CD4-positive, CD25-positive, alpha-beta regulatory T cell (primary cell): ENCODE data around the gene CAPN13. TPM values are rescaled to one million over a fixed set of nuclear protein-coding genes. Genes with fewer than 3 reads are reported as not detected.

Experiments
- ATAC-seq, 2 donors: fragments of 150-1000 bp; cut with Tn5 transposase; one replicate each; pipeline ENCODE4 v1.10.0; 2021; ENCODE audit warnings: low read depth in 2 of 2, moderate number of reproducible peaks in 2 of 2, moderate library complexity in 1 of 2
- DNase-seq, 3 donors: peaks; one replicate each; pipeline versions ENCODE4 v3.0.0 to v3.0.0-alpha.2; 2012 to 2022; ENCODE audit warnings: mixed read lengths in 1 of 3
- H3K27ac ChIP-seq: one replicate; pipeline ENCODE4 v1.7.0; 2013; ENCODE audit warnings: mild to moderate bottlenecking, low read length; ENCODE audit not compliant: insufficient read depth, poor library complexity, severe bottlenecking
- H3K27me3 ChIP-seq: one replicate; pipeline ENCODE4 v1.7.0; 2013; ENCODE audit warnings: low read length; ENCODE audit not compliant: control insufficient read depth, insufficient read depth
- H3K36me3 ChIP-seq: one replicate; pipeline ENCODE4 v1.7.0; 2013; ENCODE audit warnings: mild to moderate bottlenecking, low read length, moderate library complexity; ENCODE audit not compliant: control insufficient read depth, insufficient read depth
- H3K4me1 ChIP-seq: 2 replicates; pipeline ENCODE4 v1.7.0; 2013; ENCODE audit warnings: mild to moderate bottlenecking, low read length; ENCODE audit not compliant: insufficient read depth, control insufficient read depth, poor library complexity, severe bottlenecking
- H3K4me3 ChIP-seq: one replicate; pipeline ENCODE4 v1.7.0; 2013; ENCODE audit warnings: low read depth, mild to moderate bottlenecking, low read length, moderate library complexity
- H3K9me3 ChIP-seq, 2 experiments: 1 replicate in 1 of 2; 2 replicates in 1 of 2; pipeline ENCODE4 v1.7.0; 2013; ENCODE audit warnings: low read length in 2 of 2, mild to moderate bottlenecking in 1 of 2, moderate library complexity in 1 of 2; ENCODE audit not compliant: control insufficient read depth in 2 of 2
- H3K27ac Mint-ChIP-seq, 3 donors: one replicate each; pipeline ENCODE4 v1.8.0; 2020 to 2022; ENCODE audit warnings: mild to moderate bottlenecking in 3 of 3, mixed read lengths in 3 of 3, moderate library complexity in 2 of 3
- H3K27me3 Mint-ChIP-seq: one replicate; pipeline ENCODE4 v1.8.0; 2022; ENCODE audit warnings: mild to moderate bottlenecking, mixed read lengths
- H3K36me3 Mint-ChIP-seq: one replicate; pipeline ENCODE4 v1.8.0; 2020; ENCODE audit warnings: mixed read lengths
- H3K4me1 Mint-ChIP-seq, 4 donors: one replicate each; pipeline ENCODE4 v1.8.0; 2020 to 2022; ENCODE audit warnings: mixed read lengths in 4 of 4, mild to moderate bottlenecking in 1 of 4
- H3K4me3 Mint-ChIP-seq, 4 donors: one replicate each; pipeline ENCODE4 v1.8.0; 2020 to 2022; ENCODE audit warnings: mild to moderate bottlenecking in 4 of 4, mixed read lengths in 4 of 4, moderate library complexity in 3 of 4
- H3K9me3 Mint-ChIP-seq, 7 donors: one replicate each; pipeline ENCODE4 v1.8.0; 2020 to 2022; ENCODE audit warnings: mixed read lengths in 7 of 7, mild to moderate bottlenecking in 3 of 7, moderate library complexity in 2 of 7
- polyA plus RNA-seq, 4 donors: library from polyadenylated mRNA; unstranded; fragments of 300-500 nt; fragmentation: Illumina TruSeq; gene quantifications; one replicate each; pipeline ENCODE4 v1.2.3, GENCODE V29; 2021
- total RNA-seq: library from RNA; stranded (reverse); gene quantifications from one replicate; pipeline ENCODE4 v1.2.3, GENCODE V29; 2022

The CAPN13 gene
- total and polyA plus RNA-seq, 5 donors from 2014 or later = not detected

DNA sequence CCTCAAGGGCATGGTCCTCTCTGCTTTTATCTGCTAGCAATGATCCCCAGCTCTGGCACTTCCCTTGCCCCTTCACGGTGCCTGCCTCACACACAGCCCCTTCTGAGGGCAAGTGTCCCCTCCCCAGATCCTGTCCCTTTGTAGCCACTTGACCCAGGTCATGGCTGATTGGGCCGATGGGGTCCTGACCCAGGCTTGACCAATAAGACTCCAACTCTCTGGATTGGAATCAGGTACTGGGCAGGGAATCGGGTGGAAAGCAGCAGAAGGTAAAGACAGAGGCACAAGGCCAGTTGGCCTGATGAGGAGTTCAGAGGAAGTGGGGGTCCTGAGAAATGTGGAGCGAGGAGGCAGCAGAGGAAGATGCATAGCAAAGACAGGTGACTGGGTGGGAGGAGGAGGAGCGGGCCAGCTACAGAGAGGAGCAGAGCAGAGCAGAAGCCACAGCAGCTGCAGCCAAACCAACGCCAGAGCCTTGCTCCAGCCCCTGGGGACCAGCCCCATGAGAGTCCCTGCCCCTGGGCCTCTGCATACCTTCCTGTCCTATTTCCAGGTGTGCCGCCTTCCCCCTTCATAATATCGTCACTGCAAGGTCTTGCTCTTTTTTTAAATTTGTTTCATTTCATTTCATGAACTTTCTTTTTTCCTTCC lies 39.1 kb downstream of the CAPN13 start:
- no peaks in the 10 kb centered on the region for H3K36me3 Mint-ChIP-seq
- H3K4me1 Mint-ChIP-seq = no peaks in the 10 kb centered on the region
- peak overlapping the region in 1 of 3 donors; percentile 55 for H3K27ac Mint-ChIP-seq
- Histone ChIP-seq H3K27me3 (no peaks in the 10 kb centered on the region), H3K9me3 (no peaks in the 10 kb centered on the region), H3K27ac (no peak overlapping the region), H3K4me3 (no peak overlapping the region), H3K4me1 (no peaks in the 10 kb centered on the region), H3K36me3 (no peaks in the 10 kb centered on the region)
- H3K4me3 Mint-ChIP-seq = no peak overlapping the region
- H3K9me3 Mint-ChIP-seq = no peaks in the 10 kb centered on the region
- H3K27me3 Mint-ChIP-seq = peaks cover 2% of the 10 kb centered on the region
- DNase-seq = no peak
- ATAC-seq = no peak

DNA sequence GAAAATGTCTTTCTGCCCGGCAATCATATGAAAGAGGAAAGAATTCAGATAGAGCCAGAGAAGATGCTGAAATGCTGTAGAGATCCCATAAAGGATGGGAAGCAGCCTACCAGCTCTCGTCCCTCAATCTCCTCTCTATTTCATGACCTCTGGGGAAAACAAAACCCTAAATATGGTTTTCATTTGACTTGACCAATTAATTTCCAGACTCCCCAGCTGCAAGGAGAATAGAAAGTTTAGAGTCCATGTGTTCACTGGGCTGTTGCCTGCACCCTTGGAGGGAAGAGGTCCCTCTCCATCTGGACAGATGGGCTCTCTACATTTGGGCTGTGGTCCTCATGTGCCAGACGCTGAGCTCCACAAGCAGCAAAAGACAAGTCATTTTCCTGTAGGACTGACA lies 40.6 kb downstream of the CAPN13 start:
- ATAC-seq = no peak
- no peaks in the 10 kb centered on the region for H3K9me3 ChIP-seq
- Mint-ChIP-seq H3K9me3 (no peaks in the 10 kb centered on the region), H3K4me3 (no peak overlapping the region), H3K27ac (no peak overlapping the region), H3K27me3 (peaks cover 2% of the 10 kb centered on the region), H3K4me1 (no peaks in the 10 kb centered on the region), H3K36me3 (no peaks in the 10 kb centered on the region)
- H3K36me3 ChIP-seq = no peaks in the 10 kb centered on the region
- no peaks in the 10 kb centered on the region for H3K27me3 ChIP-seq
- no peaks in the 10 kb centered on the region for H3K4me1 ChIP-seq
- no peak overlapping the region for H3K4me3 ChIP-seq
- DNase-seq = no peak
- no peak overlapping the region for H3K27ac ChIP-seq

DNA sequence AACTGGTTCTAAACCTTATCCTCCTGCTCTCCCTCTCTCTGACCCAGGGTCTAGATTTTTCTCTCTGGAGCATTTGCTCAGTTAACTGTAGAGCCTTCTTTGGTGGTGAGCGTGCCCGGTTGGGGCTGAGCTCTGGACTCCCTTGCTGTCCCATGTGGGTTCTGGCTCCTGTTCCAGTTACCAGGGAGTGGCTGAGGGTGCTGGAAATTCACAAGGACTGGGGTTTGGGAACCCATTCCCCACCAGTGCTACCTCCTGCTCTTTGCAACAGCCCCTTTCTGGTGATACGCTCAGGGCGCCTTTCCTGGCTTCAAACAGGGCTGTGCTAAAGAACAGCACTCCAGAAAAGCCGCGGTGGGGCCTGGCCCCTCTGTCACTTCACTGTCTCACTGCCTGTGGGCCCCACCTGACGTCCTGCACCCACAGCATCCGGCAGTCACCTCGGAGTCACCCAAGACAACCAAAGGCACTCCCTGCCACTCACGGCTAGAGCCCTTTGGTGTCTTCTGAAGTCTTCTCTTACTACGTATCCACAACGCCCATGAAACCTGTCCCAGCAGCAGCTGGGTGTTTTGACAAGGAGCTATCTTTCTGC lies 41.3 kb downstream of the CAPN13 start:
- H3K27me3 Mint-ChIP-seq = peaks cover 5% of the 10 kb centered on the region
- Histone ChIP-seq H3K9me3 (no peaks in the 10 kb centered on the region), H3K4me1 (no peaks in the 10 kb centered on the region), H3K27me3 (no peaks in the 10 kb centered on the region), H3K4me3 (no peak overlapping the region), H3K36me3 (no peaks in the 10 kb centered on the region), H3K27ac (no peak overlapping the region)
- DNase-seq = no peak
- no peak for ATAC-seq
- H3K4me1 Mint-ChIP-seq = no peaks in the 10 kb centered on the region
- no peaks in the 10 kb centered on the region for H3K36me3 Mint-ChIP-seq
- no peaks in the 10 kb centered on the region for H3K9me3 Mint-ChIP-seq
- no peak overlapping the region for H3K4me3 Mint-ChIP-seq
- H3K27ac Mint-ChIP-seq = peak overlapping the region in 1 of 3 donors; percentile 21

DNA sequence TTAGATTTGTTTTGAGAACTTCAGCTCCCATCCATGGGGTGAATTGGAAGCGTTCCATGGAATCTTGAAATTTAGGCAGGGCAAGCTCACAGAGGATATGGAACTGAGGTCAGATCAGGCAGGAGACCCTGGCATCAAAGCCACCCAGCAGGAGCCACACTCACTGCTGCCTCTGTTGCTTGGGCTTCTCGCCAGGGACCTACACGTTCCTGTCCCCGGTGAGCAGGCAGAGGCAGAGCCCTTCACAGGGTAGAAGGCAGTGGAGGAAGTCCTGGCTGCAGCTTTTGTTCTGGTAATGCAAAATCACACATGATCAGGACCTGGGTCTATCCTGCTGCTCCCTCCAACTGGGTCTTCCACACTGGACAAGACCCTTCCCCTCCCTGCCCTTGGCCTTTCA lies 42.1 kb downstream of the CAPN13 start:
- no peak overlapping the region for H3K27ac ChIP-seq

DNA sequence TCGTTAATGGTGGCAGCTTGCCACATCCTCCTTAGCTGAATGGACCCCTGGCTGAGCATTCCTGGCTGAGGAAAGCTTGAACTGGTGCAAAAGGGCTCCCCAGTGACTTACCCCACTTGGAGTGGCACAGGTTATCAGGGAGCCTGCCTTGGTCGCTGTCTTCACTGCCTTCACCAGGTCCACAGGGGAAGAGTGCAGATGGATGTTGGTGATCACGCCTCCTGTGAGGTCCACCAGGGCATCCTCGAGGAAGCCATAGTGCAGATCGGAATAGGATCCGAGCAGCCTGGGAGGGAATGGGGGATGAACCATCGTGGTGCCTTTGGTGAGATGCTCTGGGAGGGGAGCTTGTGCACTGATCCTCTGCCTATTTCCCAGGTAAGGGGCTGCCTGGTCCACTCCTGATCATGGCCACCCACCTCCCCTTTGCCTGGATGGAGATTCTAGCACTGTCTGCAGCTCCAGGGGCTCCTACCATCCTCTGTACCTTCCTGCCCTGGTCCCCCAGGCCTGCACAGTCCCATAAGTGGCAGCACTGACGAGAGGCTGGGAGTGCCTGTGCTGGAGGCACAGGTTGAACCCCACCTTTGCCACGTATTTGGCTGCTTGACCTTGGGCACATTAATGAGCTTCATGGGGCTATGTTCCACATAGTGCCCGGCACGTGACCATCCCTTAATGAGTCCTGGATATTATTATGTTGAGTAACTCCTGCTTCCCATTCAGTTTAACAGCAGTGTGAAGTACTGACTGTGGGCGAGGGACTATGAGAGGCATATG lies 43.0 kb downstream of the CAPN13 start:
- no peaks in the 10 kb centered on the region for H3K4me1 ChIP-seq
- Mint-ChIP-seq H3K27ac (no peak overlapping the region), H3K9me3 (no peaks in the 10 kb centered on the region), H3K4me1 (no peaks in the 10 kb centered on the region), H3K4me3 (no peak overlapping the region), H3K36me3 (no peaks in the 10 kb centered on the region), H3K27me3 (peaks cover 5% of the 10 kb centered on the region)
- H3K9me3 ChIP-seq = no peaks in the 10 kb centered on the region
- no peak overlapping the region for H3K4me3 ChIP-seq
- no peaks in the 10 kb centered on the region for H3K27me3 ChIP-seq
- no peaks in the 10 kb centered on the region for H3K36me3 ChIP-seq
- no peak overlapping the region for H3K27ac ChIP-seq
- DNase-seq (no peak), ATAC-seq (no peak)

More for the DNA sequence above, 42.1 kb downstream of the CAPN13 start:
- no peaks in the 10 kb centered on the region for H3K4me1 ChIP-seq
- ATAC-seq = no peak
- Mint-ChIP-seq H3K4me1 (no peaks in the 10 kb centered on the region), H3K36me3 (no peaks in the 10 kb centered on the region), H3K4me3 (no peak overlapping the region), H3K27me3 (peaks cover 5% of the 10 kb centered on the region), H3K27ac (no peak overlapping the region), H3K9me3 (no peaks in the 10 kb centered on the region)
- H3K9me3 ChIP-seq = no peaks in the 10 kb centered on the region
- H3K4me3 ChIP-seq = no peak overlapping the region
- DNase-seq = no peak
- no peaks in the 10 kb centered on the region for H3K27me3 ChIP-seq
- no peaks in the 10 kb centered on the region for H3K36me3 ChIP-seq

DNA sequence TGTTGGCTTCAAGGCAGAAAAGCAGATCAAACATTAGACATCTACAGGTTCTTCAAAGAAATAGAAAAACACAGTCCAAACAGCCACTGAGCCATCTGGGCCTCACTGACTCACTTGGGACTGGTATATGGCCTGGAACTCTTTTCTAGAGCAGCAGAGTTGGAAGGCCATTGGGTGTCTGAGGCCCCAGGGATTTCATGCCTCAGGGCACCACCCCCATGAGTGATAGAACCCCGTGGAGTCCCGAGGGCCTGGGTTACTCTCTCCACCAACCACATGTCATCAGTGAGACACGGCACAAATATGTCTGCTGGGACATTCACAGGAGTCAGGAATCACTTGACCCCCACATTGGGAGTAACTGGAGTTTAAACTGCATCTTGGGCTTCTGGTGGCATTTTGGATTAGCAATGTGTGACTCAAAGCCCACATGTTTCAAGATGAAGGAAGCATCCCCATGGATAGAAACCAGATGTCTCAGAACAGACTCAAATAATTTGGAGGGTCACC lies 44.0 kb downstream of the CAPN13 start:
- Mint-ChIP-seq H3K27ac (no peak overlapping the region), H3K36me3 (no peaks in the 10 kb centered on the region), H3K9me3 (no peaks in the 10 kb centered on the region), H3K4me3 (no peak overlapping the region), H3K27me3 (peaks cover 5% of the 10 kb centered on the region), H3K4me1 (no peaks in the 10 kb centered on the region)
- Histone ChIP-seq H3K36me3 (no peaks in the 10 kb centered on the region), H3K9me3 (no peaks in the 10 kb centered on the region), H3K4me1 (no peaks in the 10 kb centered on the region), H3K4me3 (no peak overlapping the region), H3K27ac (no peak overlapping the region), H3K27me3 (no peaks in the 10 kb centered on the region)
- DNase-seq (no peak), ATAC-seq (no peak)

DNA sequence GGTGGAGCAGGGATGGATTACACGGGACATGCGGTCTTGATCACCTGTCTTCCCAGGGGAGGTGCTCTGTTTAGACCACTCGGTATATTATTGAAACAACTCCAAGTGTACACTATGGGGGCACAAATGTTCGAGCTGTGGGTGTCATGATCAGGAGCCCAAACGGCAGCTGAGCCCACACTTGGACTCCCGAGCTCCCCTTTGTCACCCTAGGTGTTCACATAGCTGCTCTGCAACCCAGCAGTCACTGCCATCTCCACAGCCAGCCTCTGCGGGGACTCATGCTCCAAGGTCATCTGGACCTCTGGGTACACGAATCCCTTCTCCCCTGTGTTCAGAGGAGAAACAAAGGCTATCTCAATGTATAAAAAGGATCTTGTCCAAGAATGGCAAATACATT lies 46.0 kb downstream of the CAPN13 start:
- no peak for ATAC-seq
- no peaks in the 10 kb centered on the region for H3K36me3 ChIP-seq
- H3K27ac Mint-ChIP-seq = no peak overlapping the region
- no peak for DNase-seq
- no peaks in the 10 kb centered on the region for H3K4me1 Mint-ChIP-seq
- H3K4me3 ChIP-seq = no peak overlapping the region
- no peaks in the 10 kb centered on the region for H3K9me3 Mint-ChIP-seq
- H3K27me3 Mint-ChIP-seq = peaks cover 5% of the 10 kb centered on the region
- no peaks in the 10 kb centered on the region for H3K4me1 ChIP-seq
- H3K36me3 Mint-ChIP-seq = no peaks in the 10 kb centered on the region
- no peaks in the 10 kb centered on the region for H3K27me3 ChIP-seq
- H3K9me3 ChIP-seq = no peaks in the 10 kb centered on the region
- H3K27ac ChIP-seq = no peak overlapping the region
- H3K4me3 Mint-ChIP-seq = no peak overlapping the region
